Testis (tissue), 2 donors: Measurements from ENCODE around the gene AFAP1.

ENCODE experiments used
- POLR2A ChIP-seq: fragments of 450-650 bp; IDR thresholded peaks from one replicate; pipeline ENCODE4 v1.6.1; 2017; ENCODE audit warnings: antibody characterized with exemption, mild to moderate bottlenecking, moderate library complexity
- TF ChIP-seq, protein P1 (sequence below), 3 experiments: fragments of 450-650 bp in 2 of 3; fragments of 200-600 bp in 1 of 3; sonication (generic) in 1 of 3; IDR thresholded peaks; one replicate each; pipeline ENCODE4 v1.5.1; 2016 to 2019; ENCODE audit warnings: antibody characterized with exemption in 3 of 3, mild to moderate bottlenecking in 2 of 3, moderate library complexity in 1 of 3

GRCh38 chr4:7801641-7802040 is 138.0 kb downstream of the AFAP1 start:
- TF ChIP-seq, protein P1, sequence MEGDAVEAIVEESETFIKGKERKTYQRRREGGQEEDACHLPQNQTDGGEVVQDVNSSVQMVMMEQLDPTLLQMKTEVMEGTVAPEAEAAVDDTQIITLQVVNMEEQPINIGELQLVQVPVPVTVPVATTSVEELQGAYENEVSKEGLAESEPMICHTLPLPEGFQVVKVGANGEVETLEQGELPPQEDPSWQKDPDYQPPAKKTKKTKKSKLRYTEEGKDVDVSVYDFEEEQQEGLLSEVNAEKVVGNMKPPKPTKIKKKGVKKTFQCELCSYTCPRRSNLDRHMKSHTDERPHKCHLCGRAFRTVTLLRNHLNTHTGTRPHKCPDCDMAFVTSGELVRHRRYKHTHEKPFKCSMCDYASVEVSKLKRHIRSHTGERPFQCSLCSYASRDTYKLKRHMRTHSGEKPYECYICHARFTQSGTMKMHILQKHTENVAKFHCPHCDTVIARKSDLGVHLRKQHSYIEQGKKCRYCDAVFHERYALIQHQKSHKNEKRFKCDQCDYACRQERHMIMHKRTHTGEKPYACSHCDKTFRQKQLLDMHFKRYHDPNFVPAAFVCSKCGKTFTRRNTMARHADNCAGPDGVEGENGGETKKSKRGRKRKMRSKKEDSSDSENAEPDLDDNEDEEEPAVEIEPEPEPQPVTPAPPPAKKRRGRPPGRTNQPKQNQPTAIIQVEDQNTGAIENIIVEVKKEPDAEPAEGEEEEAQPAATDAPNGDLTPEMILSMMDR (IDR thresholded peaks at IDR 0.05), result no peak
- no peak for TF ChIP-seq POLR2A
